SK-N-MC (cell line): ENCODE data around the gene PSMB10.
"Not testable (repeated sequence)": the region's sequence is repeated elsewhere in the genome, so short reads cannot be mapped to it uniquely, and the experiment has no call there.

Experiments used
- DNase-seq: peaks from one replicate; pipeline ENCODE4 v3.0.0-alpha.2; 2011; ENCODE audit warnings: low read depth, low spot score
- H3K27ac ChIP-seq: fragments of 200-600 bp; sonication (generic); 2 replicates; pipeline ENCODE4 v1.5.1; 2016; ENCODE audit warnings: mixed run types
- H3K36me3 ChIP-seq: fragments of 200-600 bp; sonication (generic); 2 replicates; pipeline ENCODE4 v1.6.1; 2017; ENCODE audit warnings: antibody characterized with exemption, low read length, mixed read lengths; ENCODE audit not compliant: insufficient read depth
- H3K4me3 ChIP-seq: fragments of 200-600 bp; sonication (generic); 2 replicates; pipeline ENCODE4 v1.5.1; 2016
- H3K9ac ChIP-seq: fragments of 200-600 bp; sonication (generic); 2 replicates; pipeline ENCODE4 v1.8.0; 2017; ENCODE audit warnings: mixed run types, mixed read lengths; ENCODE audit not compliant: insufficient read length
- H3K9me3 ChIP-seq: fragments of 200-600 bp; sonication (generic); 2 replicates; pipeline ENCODE4 v1.6.1; 2017; ENCODE audit warnings: low read depth, mild to moderate bottlenecking, antibody characterized with exemption, low read length, moderate library complexity, mixed read lengths
- EZH2 ChIP-seq: fragments of 200-600 bp; sonication (generic); IDR thresholded peaks from one replicate; pipeline ENCODE4 v1.6.1; 2017; ENCODE audit warnings: antibody characterized with exemption
- FOXP2 ChIP-seq: optimal IDR thresholded peaks from 2 replicates; pipeline ENCODE3; 2011; ENCODE audit warnings: mild to moderate bottlenecking, moderate library complexity; ENCODE audit not compliant: insufficient read depth; ENCODE audit errors: extremely low read length, control extremely low read depth
- POLR2AphosphoS5 ChIP-seq: IDR thresholded peaks from 2 replicates; pipeline ENCODE4 v1.6.1; 2012; ENCODE audit warnings: mild to moderate bottlenecking, low read depth, low read length, borderline replicate concordance

Gene PSMB10

DNA sequence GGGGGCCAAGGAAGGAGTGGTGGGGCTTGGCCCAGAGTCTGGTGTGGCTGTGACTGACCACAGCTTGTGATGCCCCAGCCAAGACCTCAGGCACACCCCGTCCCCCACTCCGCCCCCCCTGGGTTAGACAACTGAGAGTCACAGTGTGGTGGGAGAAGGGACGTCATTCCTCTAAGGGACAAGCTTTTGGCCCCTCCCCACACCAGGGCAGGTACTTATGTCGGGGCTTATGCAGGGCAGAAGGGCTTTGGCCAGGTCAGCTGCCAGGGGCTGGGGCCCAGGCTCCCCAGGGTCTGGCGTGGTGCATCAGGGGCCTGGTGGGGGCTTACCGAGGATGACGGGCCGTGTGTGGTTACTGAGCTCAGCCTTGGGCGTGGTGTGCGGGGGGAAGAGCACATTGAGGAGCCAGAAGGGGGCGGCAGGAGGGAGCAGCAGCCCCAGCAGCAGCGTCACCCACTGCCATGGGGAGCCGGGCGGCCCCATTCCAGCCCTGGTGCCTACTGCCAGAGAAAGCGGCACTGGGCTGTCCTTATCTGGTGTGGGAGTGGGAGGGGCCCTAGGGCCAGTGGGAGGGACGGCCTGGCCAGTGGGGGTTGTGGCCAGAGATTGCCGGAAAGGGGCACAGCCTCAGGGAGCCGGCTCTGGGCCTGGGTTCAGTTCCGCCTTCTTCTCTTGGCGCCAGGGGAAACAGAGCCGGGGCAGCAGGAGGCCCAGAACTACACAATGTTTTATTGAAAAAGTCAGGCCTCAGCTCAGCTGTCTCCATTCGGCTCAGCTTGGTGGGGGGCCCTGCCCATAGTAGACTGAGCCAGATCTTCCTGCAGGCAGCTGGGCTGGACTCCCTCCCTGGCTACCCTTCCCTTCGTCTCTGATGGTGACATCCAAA, 7.2 kb upstream of the PSMB10 start, which contains the start of gene LCAT:
Gene LCAT (minus strand): TSS at position 502 of the 886 bp plus-strand sequence. CDS start 19 bp downstream, at position 483.
- TF ChIP-seq FOXP2: no peak
- no peak for TF ChIP-seq EZH2
- TF ChIP-seq POLR2AphosphoS5: no peak
- Histone ChIP-seq H3K4me3 (no peak within 1 kb of the TSS), H3K9me3 (no peaks in the 10 kb centered on the region), H3K36me3 (no peaks in the 10 kb centered on the region), H3K9ac (no peak within 1 kb of the TSS), H3K27ac (no peak within 1 kb of the TSS)
- DNase-seq: no peak

DNA sequence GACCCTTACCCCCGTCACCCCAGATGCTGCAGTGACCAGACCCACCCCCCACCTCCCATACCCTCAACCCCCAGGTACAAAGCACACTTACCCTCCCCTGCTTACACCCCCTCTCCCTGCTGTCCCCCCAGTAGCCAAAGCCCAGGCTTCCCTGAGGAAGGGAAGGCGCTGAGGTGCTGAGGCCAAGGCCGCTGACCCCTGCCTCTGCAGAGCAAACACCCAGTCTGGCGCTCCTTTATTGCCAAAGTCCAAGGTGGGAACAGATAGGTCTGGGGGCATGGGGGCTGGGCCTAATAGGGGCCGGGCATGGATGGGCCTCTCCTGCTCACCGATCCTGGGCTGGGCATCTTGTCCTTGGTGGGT, 6.6 kb upstream of the PSMB10 start:
- Histone ChIP-seq H3K9me3 (no peaks in the 10 kb centered on the region), H3K36me3 (no peaks in the 10 kb centered on the region), H3K27ac (no peak overlapping the region), H3K9ac (no peak overlapping the region), H3K4me3 (no peak overlapping the region)
- TF ChIP-seq POLR2AphosphoS5 (no peak), FOXP2 (no peak), EZH2 (no peak)
- DNase-seq: no peak

GRCh38 chr16:67942510-67943255, 6.0 kb upstream of the PSMB10 start:
- Histone ChIP-seq H3K9me3 (no peaks in the 10 kb centered on the region), H3K27ac (no peak overlapping the region), H3K36me3 (no peaks in the 10 kb centered on the region), H3K4me3 (no peak overlapping the region), H3K9ac (no peak overlapping the region)
- no peak for DNase-seq
- TF ChIP-seq FOXP2: no peak
- TF ChIP-seq EZH2: no peak
- no peak for TF ChIP-seq POLR2AphosphoS5

GRCh38 chr16:67942200-67942509, 5.5 kb upstream of the PSMB10 start:
- Histone ChIP-seq H3K9ac (no peak overlapping the region), H3K36me3 (no peaks in the 10 kb centered on the region), H3K4me3 (no peak overlapping the region), H3K27ac (no peak overlapping the region), H3K9me3 (no peaks in the 10 kb centered on the region)
- TF ChIP-seq FOXP2 (no peak), EZH2 (no peak), POLR2AphosphoS5 (no peak)
- DNase-seq: no peak

DNA sequence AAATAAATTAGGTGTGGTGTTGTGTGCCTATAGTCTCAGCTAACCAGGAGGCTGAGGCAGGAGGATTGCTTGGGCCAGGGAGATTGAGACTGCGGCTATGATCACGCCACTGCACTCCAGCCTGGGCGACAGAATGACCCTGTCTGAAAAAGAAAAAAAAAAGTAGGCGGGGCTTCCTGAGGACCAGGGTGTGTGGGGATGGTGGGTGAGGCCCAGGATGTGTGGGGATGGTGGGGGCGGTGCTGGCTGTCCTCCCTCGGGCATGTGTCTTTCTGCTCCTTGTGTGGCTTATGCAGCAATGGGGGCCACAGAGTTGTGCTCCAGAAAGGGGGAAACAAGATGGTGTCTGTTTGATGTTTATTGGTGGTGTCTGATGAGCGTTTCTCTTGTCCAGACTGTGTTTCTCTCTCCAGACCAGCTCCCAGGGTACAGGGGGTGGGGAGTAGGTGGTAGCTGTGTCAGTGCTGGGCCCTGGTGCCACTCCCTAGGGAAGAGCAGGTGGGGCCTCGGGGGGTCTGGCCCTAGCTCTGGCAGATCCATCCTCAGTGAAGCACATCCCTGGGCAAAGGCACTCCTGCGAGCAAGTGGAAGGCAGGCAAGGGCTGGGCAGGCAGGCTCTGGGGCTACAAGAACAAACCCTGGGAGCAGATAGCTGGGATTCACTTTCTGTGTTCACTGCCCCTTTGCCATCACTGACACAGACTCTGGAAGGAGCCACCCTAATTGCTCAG, 5.0 kb upstream of the PSMB10 start:
- no peak for TF ChIP-seq POLR2AphosphoS5
- no peak for TF ChIP-seq FOXP2
- TF ChIP-seq EZH2: no peak
- H3K9me3 ChIP-seq: no peaks in the 10 kb centered on the region
- no peak overlapping the region for H3K27ac ChIP-seq
- no peak overlapping the region for H3K9ac ChIP-seq
- H3K4me3 ChIP-seq: no peak overlapping the region
- no peaks in the 10 kb centered on the region for H3K36me3 ChIP-seq
- no peak for DNase-seq

GRCh38 chr16:67940446-67941089, 3.9 kb upstream of the PSMB10 start:
- Histone ChIP-seq H3K4me3 (no peak overlapping the region), H3K36me3 (no peaks in the 10 kb centered on the region), H3K9me3 (no peaks in the 10 kb centered on the region), H3K27ac (no peak overlapping the region), H3K9ac (no peak overlapping the region)
- TF ChIP-seq FOXP2: no peak
- TF ChIP-seq EZH2: no peak
- no peak for TF ChIP-seq POLR2AphosphoS5
- no peak for DNase-seq

DNA sequence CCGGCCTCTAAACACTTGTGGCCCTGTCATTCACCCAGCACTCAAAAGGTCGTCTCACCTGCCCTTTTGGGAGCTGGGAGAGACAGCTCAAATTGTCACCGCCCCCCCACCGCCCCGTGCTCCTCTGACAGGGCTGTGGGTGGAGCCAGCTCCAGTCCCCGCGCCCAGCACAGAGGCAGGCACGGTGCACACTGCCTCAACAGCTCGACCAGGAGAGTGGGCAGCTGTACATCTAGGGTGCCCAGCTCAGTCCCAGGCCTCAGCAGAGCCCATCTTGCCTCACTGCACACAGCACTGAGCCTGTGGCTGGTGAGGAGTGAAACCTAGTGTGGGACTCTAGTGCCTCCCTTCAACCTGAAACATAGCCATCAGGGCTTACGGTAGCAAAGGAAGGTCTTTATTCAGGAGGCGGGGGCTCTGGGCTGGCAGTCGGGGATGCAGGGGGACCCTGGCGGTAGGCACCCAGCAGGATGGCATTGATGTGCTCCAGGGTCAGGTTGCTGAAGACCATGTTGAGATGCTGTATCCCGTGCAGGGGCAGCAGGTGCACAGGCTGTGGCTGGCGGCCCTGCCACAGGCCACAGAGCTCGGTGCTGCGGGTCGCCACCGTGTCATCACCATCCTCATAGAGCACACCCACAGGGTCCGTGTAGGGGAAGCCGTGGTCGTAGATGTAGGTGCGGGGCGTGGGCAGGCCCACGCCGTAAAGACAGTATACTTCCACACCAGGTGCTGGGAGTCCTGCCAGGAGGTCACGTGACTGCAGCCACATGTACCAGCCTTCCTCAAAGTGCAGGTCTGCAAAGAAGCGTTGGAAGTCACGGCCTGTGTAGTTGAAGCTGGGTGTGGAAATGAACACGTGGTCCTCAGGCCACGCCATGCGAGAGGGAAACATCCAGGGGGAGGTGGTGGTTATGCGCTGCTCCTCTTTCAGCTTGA, 3.1 kb upstream of the PSMB10 start:
- Histone ChIP-seq H3K36me3 (no peaks in the 10 kb centered on the region), H3K9ac (no peak overlapping the region), H3K4me3 (no peak overlapping the region), H3K9me3 (no peaks in the 10 kb centered on the region), H3K27ac (no peak overlapping the region)
- TF ChIP-seq POLR2AphosphoS5: no peak
- TF ChIP-seq EZH2: no peak
- no peak for DNase-seq

DNA sequence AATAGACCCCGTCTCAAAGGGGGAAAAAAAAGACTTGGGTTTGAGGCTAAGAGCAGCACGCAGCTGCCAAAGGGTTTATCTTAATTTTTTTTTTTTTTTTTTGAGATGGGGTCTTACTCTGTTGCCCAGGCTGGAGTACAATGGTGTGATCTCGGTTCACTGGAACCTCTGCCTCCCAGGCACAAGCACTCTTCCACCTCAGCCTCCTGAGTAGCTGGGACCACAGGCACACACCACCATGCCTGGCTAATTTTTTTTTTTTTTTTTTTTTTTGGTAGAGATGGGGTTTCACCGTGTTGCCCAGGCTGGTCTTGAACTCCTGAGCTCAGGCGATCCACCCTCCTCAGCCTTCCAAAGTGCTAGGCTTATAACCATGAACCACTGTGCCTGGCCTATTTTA, 1.1 kb upstream of the PSMB10 start:
- H3K9ac ChIP-seq: not testable (repeated sequence)

More for the DNA sequence above, 1.1 kb upstream of the PSMB10 start:
- not testable (repeated sequence) for H3K27ac ChIP-seq, H3K36me3 ChIP-seq, H3K4me3 ChIP-seq, H3K9me3 ChIP-seq, DNase-seq
